Lung (tissue), 12 donors: ENCODE results near the gene CCNG2. TPM values are rescaled to one million over a fixed set of nuclear protein-coding genes. Genes with fewer than 3 reads are reported as not detected.

ENCODE experiments used
- ATAC-seq: fragments of 200-7000 bp; cut with Tn5 transposase; one replicate; pipeline ENCODE4 v1.9.1; 2020; ENCODE audit warnings: moderate number of reproducible peaks; ENCODE audit not compliant: insufficient read depth, low FRiP score
- DNase-seq, 3 donors: peaks; one replicate each; pipeline ENCODE4 v3.0.0-alpha.2; 2013 to 2017
- H3K27ac ChIP-seq, 2 donors: one replicate each; pipeline ENCODE4 v1.5.1; 2013; ENCODE audit warnings: mild to moderate bottlenecking in 2 of 2, moderate library complexity in 2 of 2, control low read depth in 1 of 2, inconsistent platforms in 1 of 2, low read depth in 1 of 2, low read length in 1 of 2
- H3K27me3 ChIP-seq, 3 donors: one replicate each; pipeline ENCODE4 v1.5.1; 2013; ENCODE audit warnings: low read length in 2 of 3; ENCODE audit not compliant: control insufficient read depth in 3 of 3, insufficient read depth in 3 of 3
- H3K36me3 ChIP-seq, 4 donors: one replicate each; pipeline ENCODE4 v1.5.1; 2013; ENCODE audit warnings: low read length in 4 of 4, mild to moderate bottlenecking in 1 of 4, moderate library complexity in 1 of 4; ENCODE audit not compliant: control insufficient read depth in 4 of 4, insufficient read depth in 4 of 4
- H3K4me1 ChIP-seq, 5 donors: one replicate each; pipeline ENCODE4 v1.5.1; 2013; ENCODE audit warnings: low read length in 5 of 5, mild to moderate bottlenecking in 2 of 5, moderate library complexity in 1 of 5; ENCODE audit not compliant: control insufficient read depth in 5 of 5, insufficient read depth in 5 of 5
- H3K4me3 ChIP-seq: one replicate; pipeline ENCODE4 v1.5.1; 2013; ENCODE audit warnings: mild to moderate bottlenecking, control low read depth, moderate library complexity
- H3K9ac ChIP-seq, 2 donors: one replicate each; pipeline ENCODE4 v1.5.1; 2013; ENCODE audit warnings: low read length in 2 of 2, control low read depth in 1 of 2; ENCODE audit not compliant: insufficient read depth in 1 of 2
- H3K9me3 ChIP-seq, 4 donors: one replicate each; pipeline ENCODE4 v1.5.1; 2013; ENCODE audit warnings: low read length in 3 of 4, mild to moderate bottlenecking in 1 of 4, moderate library complexity in 1 of 4; ENCODE audit not compliant: control insufficient read depth in 4 of 4, insufficient read depth in 3 of 4
- WGBS, 2 donors: extraction: QIAGEN DNeasy Blood & Tissue Kit; methylation state at CpG; one replicate each; pipeline ENCODE4 v1.1.7; 2013; 5-methylcytosine and 5-hydroxymethylcytosine counted together
- polyA plus RNA-seq, 2 donors: library from polyadenylated mRNA; stranded (reverse); fragments of 200-250 nt; gene quantifications; one replicate each; pipeline ENCODE4 v1.2.1, GENCODE V29; 2013
- total RNA-seq, 2 donors: library from RNA; depleted of rRNA in 1 of 2; stranded (reverse); fragments of >200 nt in 1 of 2; gene quantifications; one replicate each; pipeline ENCODE4 v1.2.1, GENCODE V29; 2014 to 2021
- TF ChIP-seq, protein P1 (sequence below): IDR thresholded peaks from 2 replicates; pipeline ENCODE4 v1.5.1; 2012; ENCODE audit warnings: mild to moderate bottlenecking; ENCODE audit errors: control extremely low read depth, extremely low read depth
- donor health status: control.
- donor health status: control.
- donor health status: Bipolar disorder and iron deficiency.
- donor health status: healthy.
- donor health status: DM: yes; HTN: yes; CAD: no.

Gene CCNG2
- total and polyA plus RNA-seq, 4 donors, result 9.6 to 92.7 (median 25.8) TPM

DNA sequence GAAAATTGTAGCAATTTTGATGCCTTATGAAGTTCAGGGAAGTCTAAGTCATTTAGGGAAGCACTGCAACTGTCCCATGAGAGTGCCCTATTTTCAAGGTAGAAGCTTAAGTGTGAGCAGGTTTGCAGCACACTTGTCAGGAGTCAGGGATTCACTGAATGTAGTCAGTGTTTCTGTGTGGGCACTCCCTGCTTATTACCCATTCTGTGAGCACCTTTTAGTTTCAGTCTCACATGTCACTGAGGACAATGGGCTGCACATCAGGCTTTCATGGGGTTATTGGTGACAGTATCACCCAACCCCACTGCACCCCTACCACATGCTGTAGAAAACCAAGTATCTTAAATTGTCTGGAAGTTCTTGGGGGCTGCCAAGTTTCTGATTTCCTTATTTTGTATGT lies 2.9 kb upstream of the CCNG2 start:
- H3K9me3 ChIP-seq, result no peaks in the 10 kb centered on the region
- no peak overlapping the region for H3K9ac ChIP-seq
- no peaks in the 10 kb centered on the region for H3K27me3 ChIP-seq
- H3K4me1 ChIP-seq, result peaks cover 0 to 45% (median 1%) of the 10 kb centered on the region in 5 donors
- TF ChIP-seq, protein P1, sequence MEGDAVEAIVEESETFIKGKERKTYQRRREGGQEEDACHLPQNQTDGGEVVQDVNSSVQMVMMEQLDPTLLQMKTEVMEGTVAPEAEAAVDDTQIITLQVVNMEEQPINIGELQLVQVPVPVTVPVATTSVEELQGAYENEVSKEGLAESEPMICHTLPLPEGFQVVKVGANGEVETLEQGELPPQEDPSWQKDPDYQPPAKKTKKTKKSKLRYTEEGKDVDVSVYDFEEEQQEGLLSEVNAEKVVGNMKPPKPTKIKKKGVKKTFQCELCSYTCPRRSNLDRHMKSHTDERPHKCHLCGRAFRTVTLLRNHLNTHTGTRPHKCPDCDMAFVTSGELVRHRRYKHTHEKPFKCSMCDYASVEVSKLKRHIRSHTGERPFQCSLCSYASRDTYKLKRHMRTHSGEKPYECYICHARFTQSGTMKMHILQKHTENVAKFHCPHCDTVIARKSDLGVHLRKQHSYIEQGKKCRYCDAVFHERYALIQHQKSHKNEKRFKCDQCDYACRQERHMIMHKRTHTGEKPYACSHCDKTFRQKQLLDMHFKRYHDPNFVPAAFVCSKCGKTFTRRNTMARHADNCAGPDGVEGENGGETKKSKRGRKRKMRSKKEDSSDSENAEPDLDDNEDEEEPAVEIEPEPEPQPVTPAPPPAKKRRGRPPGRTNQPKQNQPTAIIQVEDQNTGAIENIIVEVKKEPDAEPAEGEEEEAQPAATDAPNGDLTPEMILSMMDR, result no peak
- no peak overlapping the region for H3K4me3 ChIP-seq
- ATAC-seq, result no peak
- DNase-seq, result no peak
- H3K27ac ChIP-seq, result no peak overlapping the region
- H3K36me3 ChIP-seq, result peaks cover 0 to 4% (median 0%) of the 10 kb centered on the region in 4 donors

DNA sequence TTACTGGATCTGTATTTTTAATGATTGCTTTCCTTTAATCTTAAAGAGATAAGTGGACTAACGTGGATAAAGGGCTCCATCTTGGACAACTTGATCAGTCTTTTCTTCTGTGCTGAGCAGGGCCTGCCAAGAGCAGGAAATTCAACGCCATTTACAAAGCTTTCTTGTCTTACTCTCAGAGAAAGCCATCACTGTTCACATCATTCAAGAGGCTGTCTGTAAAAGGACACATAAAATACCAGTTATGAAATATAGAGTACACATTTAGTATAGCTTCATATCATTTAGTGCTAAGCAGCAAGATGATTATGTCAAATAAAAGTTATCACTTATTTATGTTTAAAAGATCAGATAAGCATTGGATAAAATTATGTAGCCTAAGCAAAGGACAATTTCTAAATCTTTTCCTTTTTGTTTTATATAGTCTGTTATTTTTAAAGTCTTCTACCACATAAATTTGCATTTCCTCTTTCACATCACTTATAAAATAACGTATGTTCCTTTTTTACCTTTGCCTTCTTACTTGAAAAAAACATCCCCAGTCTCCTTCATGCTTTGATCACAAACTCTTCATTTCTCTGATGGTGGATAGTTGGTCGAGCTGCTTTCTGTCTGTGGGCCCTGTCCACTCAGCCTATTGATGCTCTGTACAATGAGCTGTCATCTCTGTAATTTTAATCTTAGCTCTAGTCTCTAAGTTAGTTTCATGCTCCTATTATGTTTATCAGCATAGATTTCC lies 2.1 kb upstream of the CCNG2 start:
- DNase-seq, result peak in 2 of 3 donors; percentile 55 to 58
- Histone ChIP-seq H3K27me3 (no peaks in the 10 kb centered on the region), H3K36me3 (peaks cover 0 to 9% (median 3%) of the 10 kb centered on the region in 4 donors), H3K27ac (no peak overlapping the region), H3K9ac (no peak overlapping the region), H3K4me1 (peaks cover 0 to 53% (median 1%) of the 10 kb centered on the region in 5 donors), H3K9me3 (no peaks in the 10 kb centered on the region), H3K4me3 (no peak overlapping the region)
- ATAC-seq, result no peak
- TF ChIP-seq, protein P1, result no peak
- WGBS, 2 donors, result 44 to 61% methylated on average over 4 of the region's 4 CpGs

DNA sequence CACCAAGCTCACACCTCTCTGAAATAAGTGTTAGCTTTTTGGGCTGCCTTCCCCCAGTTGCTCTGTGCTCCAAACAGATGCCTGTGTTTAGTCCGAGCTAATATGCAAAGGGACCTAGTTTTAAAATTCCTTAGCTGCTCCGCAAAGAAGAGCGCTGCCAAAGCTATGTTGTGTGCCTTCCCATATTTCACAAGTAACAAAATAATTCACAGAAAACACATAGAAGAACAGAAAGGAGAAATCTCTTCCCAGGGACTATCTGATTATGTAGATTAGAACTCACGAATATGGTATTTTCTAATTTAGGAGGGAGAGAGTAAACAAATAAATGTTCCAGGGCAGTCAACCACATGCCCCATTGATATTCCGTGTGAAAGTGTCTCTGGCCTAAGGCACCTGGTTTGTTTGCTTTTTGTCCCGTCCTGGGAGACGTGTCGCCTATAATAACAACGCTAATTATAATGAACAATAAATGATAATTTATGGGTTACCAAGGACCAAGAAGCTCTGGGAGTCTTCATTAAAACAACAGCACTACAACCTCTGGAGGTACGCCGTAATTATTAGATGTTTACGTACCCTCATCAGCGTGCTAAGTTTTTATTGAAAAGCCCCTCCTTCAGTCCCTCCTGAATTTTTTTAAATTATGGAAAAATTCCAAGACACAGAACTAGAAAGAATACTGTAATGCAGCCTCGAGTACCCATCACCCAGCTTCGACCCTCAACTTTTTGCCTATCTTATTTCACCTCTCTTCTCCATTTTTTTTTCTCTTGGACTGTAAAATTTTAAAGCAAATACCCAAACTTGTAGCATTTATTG lies 1.2 kb upstream of the CCNG2 start:
- H3K4me1 ChIP-seq, result peaks cover 0 to 53% (median 1%) of the 10 kb centered on the region in 5 donors
- TF ChIP-seq, protein P1, result no peak
- H3K36me3 ChIP-seq, result peaks cover 0 to 10% (median 6%) of the 10 kb centered on the region in 4 donors
- DNase-seq (peak in 2 of 3 donors; percentile 69 to 74), ATAC-seq (no peak)
- H3K4me3 ChIP-seq, result no peak overlapping the region
- H3K27me3 ChIP-seq, result no peaks in the 10 kb centered on the region
- H3K9me3 ChIP-seq, result no peaks in the 10 kb centered on the region
- H3K9ac ChIP-seq, result peak overlapping the region; percentile 51 to 96
- H3K27ac ChIP-seq, result no peak overlapping the region
- 47 to 62% methylated on average over 15 of the region's 15 CpGs for WGBS, 2 donors
